HG03045 (cell line): ENCODE measurements around the gene HACE1.
"Not testable (repeated sequence)": the region's sequence is repeated elsewhere in the genome, so short reads cannot be mapped to it uniquely, and the experiment has no call there.

ENCODE experiments used
- ATAC-seq: cut with Tn5 transposase; IDR thresholded peaks from one replicate; pipeline ENCODE4 v1.9.1; 2021; ENCODE audit warnings: mild to moderate bottlenecking, moderate library complexity; ENCODE audit not compliant: unreplicated experiment

HACE1 gene

GRCh38 chr6:104859225-104860146 lies at the start of gene HACE1:
TSS of gene HACE1 (minus strand) at chr6:104859919. CDS start at chr6:104859642, 277 bp downstream.
- ATAC-seq = peak; percentile 99

- no peak for ATAC-seq
Measured at GRCh38 chr6:104908888-104909525, 49.3 kb upstream of the HACE1 start.

GRCh38 chr6:104908031-104908887 lies 48.5 kb upstream of the HACE1 start:
- no peak for ATAC-seq

- ATAC-seq = not testable (repeated sequence)
Measured at GRCh38 chr6:104898893-104899292, 39.2 kb upstream of the HACE1 start.

- no peak for ATAC-seq
Measured at GRCh38 chr6:104896914-104897313, 37.2 kb upstream of the HACE1 start.

- no peak for ATAC-seq
Measured at GRCh38 chr6:104888066-104888465, 28.3 kb upstream of the HACE1 start.

GRCh38 chr6:104887350-104887749 lies 27.6 kb upstream of the HACE1 start:
- ATAC-seq = no peak

- no peak for ATAC-seq
Measured at GRCh38 chr6:104885518-104886043, 25.9 kb upstream of the HACE1 start.

- no peak for ATAC-seq
Measured at GRCh38 chr6:104884867-104885517, 25.3 kb upstream of the HACE1 start.

- no peak for ATAC-seq
Measured at GRCh38 chr6:104881964-104882668, 22.4 kb upstream of the HACE1 start.

- ATAC-seq = no peak
Measured at GRCh38 chr6:104862456-104862855, 2.7 kb upstream of the HACE1 start.

GRCh38 chr6:104860221-104860620 lies 502 bp upstream of the HACE1 start:
- ATAC-seq = no peak

GRCh38 chr6:104858642-104859041 lies 1.1 kb downstream of the HACE1 start:
- no peak for ATAC-seq

- no peak for ATAC-seq
Measured at GRCh38 chr6:104855507-104855906, 4.2 kb downstream of the HACE1 start.

- ATAC-seq = not testable (repeated sequence)
Measured at GRCh38 chr6:104847721-104848120, 12.0 kb downstream of the HACE1 start.

GRCh38 chr6:104843229-104843628 lies 16.5 kb downstream of the HACE1 start:
- no peak for ATAC-seq

GRCh38 chr6:104837158-104837557 lies 22.6 kb downstream of the HACE1 start:
- ATAC-seq = no peak

- not testable (repeated sequence) for ATAC-seq
Measured at GRCh38 chr6:104836479-104837020, 23.2 kb downstream of the HACE1 start.

GRCh38 chr6:104835782-104836181 lies 23.9 kb downstream of the HACE1 start:
- ATAC-seq = no peak
